Endometrial microvascular endothelial cells (primary cell): Measurements from ENCODE around the gene TMEM31. TPM values are rescaled to one million over a fixed set of nuclear protein-coding genes. Genes with fewer than 3 reads are reported as not detected.
"Not testable (repeated sequence)": the region's sequence is repeated elsewhere in the genome, so short reads cannot be mapped to it uniquely, and the experiment has no call there.

ENCODE experiments used
- in situ Hi-C: cut with HindIII; loops from 2 replicates; pipeline ENCODE4 v1.10.0; 2017; ENCODE audit warnings: low sequenced_read_pairs, low pct_unique_long_range_greater_than_20kb; ENCODE audit errors: inconsistent ontology term
- total RNA-seq: library from RNA; depleted of rRNA; stranded (reverse); fragments of >200 nt; gene quantifications from one replicate; pipeline ENCODE4 v1.2.3, GENCODE V29; 2015; ENCODE audit errors: inconsistent ontology term

The TMEM31 gene
- total RNA-seq, 1 donor from 2014 or later, result not detected

DNA sequence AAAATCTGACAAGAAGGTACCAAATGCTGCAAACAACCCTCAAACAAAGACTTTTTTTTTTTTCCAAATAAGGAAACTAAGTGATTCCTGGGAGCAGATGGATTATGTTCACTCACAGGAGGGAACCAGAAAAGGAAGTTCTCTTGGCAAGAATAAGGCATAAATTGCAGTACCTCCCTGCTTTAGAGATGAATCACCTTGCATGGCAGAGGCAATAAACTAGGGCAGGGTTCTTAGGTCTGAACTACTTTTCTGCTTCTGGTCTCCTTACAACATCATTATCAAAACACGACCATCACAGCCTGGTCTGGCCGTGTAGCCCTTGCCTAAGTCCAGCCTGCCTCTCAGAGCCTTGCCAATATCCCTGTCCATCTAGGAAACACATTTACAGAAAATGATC is 6.3 kb downstream of the TMEM31 start:
- in situ Hi-C loops, result no loop called here

DNA sequence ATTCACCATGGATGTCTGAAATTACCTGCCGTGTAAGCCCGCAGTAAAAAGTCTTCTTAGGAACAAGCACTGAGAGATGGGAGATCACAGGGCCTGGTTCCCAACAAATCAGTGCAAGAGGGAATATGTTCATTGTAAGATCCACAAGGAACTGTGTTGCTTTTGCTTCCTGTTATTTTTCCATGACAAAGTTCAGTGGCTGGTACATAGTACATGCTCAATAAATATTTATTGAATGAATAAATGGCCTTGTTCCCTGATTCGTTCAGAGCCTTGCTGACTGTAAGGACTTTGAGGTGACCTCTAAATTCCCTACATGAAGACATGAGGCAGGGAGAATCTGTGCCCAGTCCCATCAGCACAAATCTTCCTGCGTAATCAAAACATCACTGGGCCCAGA is 7.4 kb downstream of the TMEM31 start:
- in situ Hi-C loops, result no loop called here

DNA sequence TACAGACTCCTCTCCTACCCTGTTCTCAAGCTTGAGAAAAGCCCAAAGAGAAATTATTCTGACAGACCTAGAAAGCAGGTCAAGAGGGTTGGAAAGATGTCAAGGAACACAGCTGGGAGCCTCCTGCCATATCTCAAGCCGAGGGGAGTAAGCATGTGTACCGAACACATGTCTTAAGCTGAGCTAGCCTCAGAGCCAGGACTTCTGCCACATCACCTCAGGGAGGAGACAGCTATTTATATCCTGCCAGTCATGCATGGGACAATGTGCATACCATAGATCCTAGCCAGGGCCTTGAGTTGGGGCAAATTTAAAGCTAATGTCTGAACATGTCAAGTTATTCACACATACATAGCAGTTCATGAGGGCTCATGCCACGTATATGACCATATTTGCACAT is 11.8 kb downstream of the TMEM31 start:
- in situ Hi-C loops, result no loop called here

DNA sequence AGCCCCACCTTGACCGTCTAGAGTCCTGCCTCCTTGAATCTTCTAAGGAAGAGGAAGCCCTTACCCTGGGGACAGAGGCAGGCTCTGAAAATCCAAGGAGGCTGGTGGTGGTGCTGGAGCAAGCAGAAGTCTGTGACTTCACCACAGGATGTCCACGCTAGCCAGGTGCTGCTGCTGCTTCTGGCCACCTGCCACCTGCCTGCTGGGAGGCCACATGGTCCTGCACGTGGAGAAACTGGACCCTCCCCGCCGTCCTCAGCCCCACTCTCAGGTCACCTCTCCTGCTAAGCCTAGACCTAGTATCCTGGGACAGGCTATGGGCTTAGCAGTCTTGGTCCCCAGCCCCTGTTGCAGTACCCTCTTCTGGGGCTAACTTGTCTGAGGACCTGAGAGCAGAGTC is 15.8 kb downstream of the TMEM31 start:
- in situ Hi-C loops, result no loop called here

DNA sequence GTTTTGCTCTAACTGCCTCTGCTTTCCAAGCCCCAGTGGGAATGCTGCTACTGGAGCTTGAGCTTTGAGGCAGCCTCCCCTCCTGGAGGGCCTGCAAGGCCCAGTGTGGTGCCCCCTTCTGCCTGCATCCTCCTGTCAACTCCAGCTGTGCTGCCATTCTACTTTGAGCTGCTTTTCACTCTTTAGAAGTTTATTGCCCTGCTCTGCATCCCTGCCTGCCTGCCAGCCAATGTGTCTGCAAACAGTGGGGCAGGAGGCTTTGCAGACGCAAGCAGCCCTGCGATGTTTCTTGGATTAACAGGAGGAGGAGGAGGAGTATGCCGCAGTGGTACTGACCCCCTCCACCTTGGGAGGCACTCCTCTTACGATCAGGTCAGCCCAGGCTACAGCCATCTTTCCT is 16.4 kb downstream of the TMEM31 start:
- in situ Hi-C loops, result no loop called here

DNA sequence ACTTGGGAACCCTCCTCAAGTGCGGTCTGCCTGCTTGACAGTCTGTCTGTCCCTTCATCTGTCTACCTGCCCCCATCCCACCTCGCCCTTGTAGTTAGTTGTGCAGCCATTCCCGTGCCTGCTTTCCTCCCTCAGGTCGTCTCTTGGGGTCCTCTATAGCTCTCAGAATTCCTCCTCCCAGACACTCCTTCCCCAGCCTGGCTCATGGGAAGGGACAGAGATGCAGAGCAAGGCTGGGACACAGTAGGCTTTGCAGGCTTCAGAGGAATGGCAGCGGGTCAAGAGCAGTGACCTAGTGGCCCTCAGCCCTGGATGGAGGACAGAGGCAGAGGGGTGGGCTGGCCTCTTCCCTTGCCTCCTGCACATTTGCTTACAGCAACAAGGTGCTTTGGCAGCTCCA is 18.3 kb downstream of the TMEM31 start:
- in situ Hi-C loops, result no loop called here

DNA sequence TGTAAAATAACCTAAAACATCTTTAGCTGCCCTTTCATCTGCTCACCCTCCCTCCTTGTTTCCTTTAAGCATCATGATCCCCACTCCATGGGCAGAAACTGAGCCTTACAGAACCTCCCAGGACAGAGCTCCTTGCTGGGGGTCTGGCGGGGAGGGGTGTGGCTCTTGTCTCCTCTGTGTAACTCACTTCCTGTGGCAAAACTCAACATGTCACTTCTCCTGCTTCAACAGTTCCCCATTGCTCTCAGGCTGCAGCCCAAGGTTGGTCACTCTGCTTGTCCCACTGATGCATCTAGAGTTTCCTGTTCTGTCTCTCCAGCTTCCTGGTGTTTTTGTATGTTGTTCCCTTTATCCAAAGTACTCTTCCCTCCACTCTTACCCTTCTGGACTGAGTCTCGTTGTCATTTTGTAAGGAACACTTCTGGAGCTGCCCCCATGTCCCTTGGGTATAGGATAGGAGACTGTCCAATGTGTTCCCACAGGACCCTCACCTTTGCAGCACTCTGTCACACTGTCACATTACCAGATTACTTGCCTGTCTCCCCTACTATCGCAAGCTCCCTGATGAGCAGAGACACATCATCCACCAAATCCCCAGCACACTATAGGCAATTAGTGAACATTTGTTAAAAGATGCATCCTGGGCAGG is 19.6 kb downstream of the TMEM31 start:
- in situ Hi-C loops, result no loop called here

GRCh38 chrX:103730796-103731493 is 20.2 kb downstream of the TMEM31 start:
- in situ Hi-C loops, result no loop called here

DNA sequence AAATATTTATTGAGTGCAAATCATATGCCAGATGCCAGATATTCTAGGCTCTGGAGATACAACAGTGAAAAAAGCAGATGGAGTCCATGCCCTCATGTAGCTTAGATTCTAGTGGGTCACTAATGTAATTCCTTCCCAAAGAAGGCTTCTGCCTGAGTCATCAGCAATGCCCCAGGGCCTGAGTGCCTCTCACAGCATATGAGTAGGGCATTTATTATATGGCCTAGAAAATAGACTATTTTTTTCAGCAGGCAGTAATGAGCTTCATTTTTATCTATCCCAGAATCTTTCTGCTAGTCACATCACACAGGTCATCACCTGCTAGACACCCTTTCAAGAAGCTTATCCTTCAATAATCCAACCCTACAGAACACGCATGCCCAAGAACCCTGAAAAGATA is 22.3 kb downstream of the TMEM31 start:
- in situ Hi-C loops, result no loop called here

DNA sequence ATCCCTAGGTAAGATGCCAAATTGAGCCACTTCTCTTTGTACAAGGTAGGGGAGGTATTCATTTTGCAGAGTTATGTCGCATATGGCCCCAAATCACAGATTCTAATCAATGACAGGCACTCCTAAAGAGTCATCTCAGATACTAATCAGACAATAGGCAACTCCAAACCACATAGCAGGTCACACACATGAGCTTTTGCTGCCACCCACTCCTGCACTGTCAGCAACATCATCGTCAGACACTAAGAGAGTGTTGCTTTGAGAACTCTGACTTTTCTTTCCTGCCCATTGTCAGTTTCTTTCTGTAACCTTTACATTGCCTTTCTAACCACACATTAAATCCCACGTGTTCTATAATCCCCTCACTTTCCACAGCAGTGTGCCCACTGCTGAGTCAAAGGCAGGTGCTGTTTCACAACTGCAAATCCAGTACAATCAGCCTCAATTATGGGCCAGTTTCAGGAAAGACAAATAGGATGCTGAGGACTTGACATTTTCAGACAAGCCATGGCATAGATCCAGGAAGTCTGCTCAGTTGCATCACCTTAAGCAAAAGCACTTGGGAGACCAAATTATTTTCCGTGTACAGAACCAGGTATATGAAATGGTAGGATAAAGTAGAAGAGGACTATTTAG is 23.5 kb downstream of the TMEM31 start:
- in situ Hi-C loops, result no loop called here

- in situ Hi-C loops, result no loop called here
Measured at GRCh38 chrX:103737696-103738095, 27.0 kb downstream of the TMEM31 start.

- in situ Hi-C loops, result no loop called here
Measured at GRCh38 chrX:103739421-103739820, 28.7 kb downstream of the TMEM31 start.

- in situ Hi-C loops, result no loop called here
Measured at GRCh38 chrX:103741879-103742278, 31.2 kb downstream of the TMEM31 start.

- in situ Hi-C loops, result no loop called here
Measured at GRCh38 chrX:103742339-103742738, 31.6 kb downstream of the TMEM31 start.

DNA sequence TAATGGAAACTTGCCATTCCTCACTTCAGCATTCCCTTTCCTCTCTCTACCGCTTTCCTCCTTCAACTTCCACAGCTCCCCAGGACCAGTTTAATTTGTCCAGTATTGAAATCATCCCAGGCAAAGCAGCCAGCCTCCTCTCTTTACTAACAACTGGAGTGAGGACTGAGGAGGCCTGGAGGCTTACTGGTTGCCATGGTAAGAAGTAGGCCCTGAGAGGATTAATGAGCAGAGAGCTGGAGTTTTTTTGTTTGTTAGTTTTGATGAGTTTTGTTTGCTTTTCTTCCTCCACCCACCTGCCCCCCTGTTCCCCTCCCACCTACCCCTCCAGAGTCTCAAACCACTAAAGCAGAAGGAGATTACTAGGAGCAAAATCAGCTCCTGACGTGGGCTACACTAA is 36.5 kb downstream of the TMEM31 start:
- in situ Hi-C loops, result no loop called here

DNA sequence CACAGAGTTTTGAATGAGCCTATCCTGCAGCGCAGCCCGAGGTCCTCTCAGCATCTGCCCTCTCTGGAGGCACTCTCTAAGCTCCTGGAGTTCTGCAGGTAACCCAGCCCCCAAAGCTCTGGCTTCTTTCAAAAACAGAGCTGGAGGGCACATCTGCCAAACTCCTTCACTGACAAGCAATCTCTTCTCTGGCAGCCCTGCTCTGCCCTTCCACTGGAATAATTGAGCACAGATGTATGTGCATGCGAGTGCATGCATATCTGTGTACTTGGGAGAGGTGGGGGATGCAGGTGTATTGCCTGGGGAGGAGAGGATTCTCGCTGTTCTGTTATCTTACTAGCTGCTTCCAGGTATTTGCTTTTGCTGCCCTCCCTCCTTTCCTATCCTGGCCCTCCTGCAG is 43.7 kb downstream of the TMEM31 start:
- in situ Hi-C loops, result no loop called here

- in situ Hi-C loops, result no loop called here
Measured at GRCh38 chrX:103756736-103757135, 46.0 kb downstream of the TMEM31 start.

- in situ Hi-C loops, result no loop called here
Measured at GRCh38 chrX:103758555-103758954, 47.8 kb downstream of the TMEM31 start.

DNA sequence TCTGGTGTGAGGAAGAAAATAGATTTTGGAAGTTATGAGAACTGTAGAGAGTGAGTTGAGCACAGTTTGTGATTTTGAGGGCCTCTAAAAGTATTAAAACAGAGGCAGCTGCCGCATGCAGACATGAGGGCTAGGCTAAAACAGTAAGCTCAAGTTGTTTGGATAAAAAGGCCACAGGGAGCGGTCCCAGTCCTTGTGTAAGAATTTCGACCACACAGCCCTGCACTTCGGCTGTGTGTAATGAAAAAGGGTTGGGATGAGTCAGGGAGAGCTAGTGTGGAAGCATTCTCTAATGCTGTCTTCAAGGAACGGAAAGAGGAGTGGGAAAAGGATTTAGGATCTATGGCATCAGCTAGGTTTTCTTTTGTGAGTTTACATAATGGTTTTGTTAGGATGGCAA is 52.8 kb downstream of the TMEM31 start:
- in situ Hi-C loops, result not testable (repeated sequence)
